ENCODE results near the gene CHST9.

Gene CHST9

DNA sequence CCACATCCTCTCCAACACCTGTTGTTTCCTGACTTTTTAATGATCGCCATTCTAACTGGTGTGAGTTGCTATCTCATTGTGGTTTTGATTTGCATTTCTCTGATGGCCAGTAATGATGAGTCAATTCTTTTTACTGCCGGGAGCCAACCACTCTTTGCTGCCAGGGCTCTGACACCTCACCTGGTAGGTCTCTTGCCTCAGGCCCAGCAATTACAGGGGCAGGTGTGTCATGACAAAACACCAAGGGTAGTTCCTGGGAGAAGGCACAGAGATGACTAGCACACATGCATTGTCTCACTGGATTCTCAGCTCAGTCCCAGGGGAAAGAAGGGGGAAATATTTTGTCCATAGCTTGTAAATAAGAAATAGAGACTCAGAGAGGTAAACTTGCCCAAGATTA is 122.3 kb downstream of the CHST9 start:
- no peaks in the 10 kb centered on the region for H3F3A ChIP-seq (ENCODE audit: control insufficient read depth, insufficient read depth)
- TF ChIP-seq EZH2phosphoT487 (IDR thresholded peaks at IDR 0.05; ENCODE audit: borderline replicate concordance, low read length): no peak
- TF ChIP-seq, protein P1, sequence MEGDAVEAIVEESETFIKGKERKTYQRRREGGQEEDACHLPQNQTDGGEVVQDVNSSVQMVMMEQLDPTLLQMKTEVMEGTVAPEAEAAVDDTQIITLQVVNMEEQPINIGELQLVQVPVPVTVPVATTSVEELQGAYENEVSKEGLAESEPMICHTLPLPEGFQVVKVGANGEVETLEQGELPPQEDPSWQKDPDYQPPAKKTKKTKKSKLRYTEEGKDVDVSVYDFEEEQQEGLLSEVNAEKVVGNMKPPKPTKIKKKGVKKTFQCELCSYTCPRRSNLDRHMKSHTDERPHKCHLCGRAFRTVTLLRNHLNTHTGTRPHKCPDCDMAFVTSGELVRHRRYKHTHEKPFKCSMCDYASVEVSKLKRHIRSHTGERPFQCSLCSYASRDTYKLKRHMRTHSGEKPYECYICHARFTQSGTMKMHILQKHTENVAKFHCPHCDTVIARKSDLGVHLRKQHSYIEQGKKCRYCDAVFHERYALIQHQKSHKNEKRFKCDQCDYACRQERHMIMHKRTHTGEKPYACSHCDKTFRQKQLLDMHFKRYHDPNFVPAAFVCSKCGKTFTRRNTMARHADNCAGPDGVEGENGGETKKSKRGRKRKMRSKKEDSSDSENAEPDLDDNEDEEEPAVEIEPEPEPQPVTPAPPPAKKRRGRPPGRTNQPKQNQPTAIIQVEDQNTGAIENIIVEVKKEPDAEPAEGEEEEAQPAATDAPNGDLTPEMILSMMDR (IDR thresholded peaks at IDR 0.05; ENCODE audit: low read depth, low read length, poor library complexity, severe bottlenecking): no peak
- no peaks in the 10 kb centered on the region for H3K79me2 ChIP-seq (ENCODE audit: control insufficient read depth, low read length)
- H3K36me3 ChIP-seq (ENCODE audit: control insufficient read depth, low read length): no peaks in the 10 kb centered on the region
- peaks cover 22% of the 10 kb centered on the region for H3K4me1 ChIP-seq (ENCODE audit: control insufficient read depth, low read length)
- H3K4me3 ChIP-seq (ENCODE audit: low read length): no peak overlapping the region
- H3K9me2 ChIP-seq (replicated peaks; ENCODE audit: control insufficient read depth, low read length): no peaks in the 10 kb centered on the region; the same call in 1 of the 2 replicates
- no peaks in the 10 kb centered on the region for H3K27me3 ChIP-seq (ENCODE audit: control insufficient read depth, low read length)
- no peak overlapping the region for H3K27ac ChIP-seq (ENCODE audit: low read depth, low read length)
- no peak overlapping the region for H3K4me2 ChIP-seq (ENCODE audit: low read length)
- no peaks in the 10 kb centered on the region; the same call in 1 of the 2 replicates for H3K9me3 ChIP-seq (ENCODE audit: control insufficient read depth, insufficient read depth, low read length)
- no peaks in the 10 kb centered on the region for H4K20me1 ChIP-seq (ENCODE audit: control insufficient read depth, insufficient read depth, low read depth, low read length)

GRCh38 chr18:27061488-27062095 is 123.5 kb downstream of the CHST9 start:
- H3K4me3 ChIP-seq (ENCODE audit: low read length): no peak overlapping the region
- H3K9me2 ChIP-seq (replicated peaks; ENCODE audit: control insufficient read depth, low read length): no peaks in the 10 kb centered on the region; the same call in 1 of the 2 replicates
- no peaks in the 10 kb centered on the region for H3K27me3 ChIP-seq (ENCODE audit: control insufficient read depth, low read length)
- H3K4me1 ChIP-seq (ENCODE audit: control insufficient read depth, low read length): peaks cover 22% of the 10 kb centered on the region
- no peaks in the 10 kb centered on the region for H3K36me3 ChIP-seq (ENCODE audit: control insufficient read depth, low read length)
- no peaks in the 10 kb centered on the region; the same call in 1 of the 2 replicates for H3K9me3 ChIP-seq (ENCODE audit: control insufficient read depth, insufficient read depth, low read length)
- H4K20me1 ChIP-seq (ENCODE audit: control insufficient read depth, insufficient read depth, low read depth, low read length): no peaks in the 10 kb centered on the region
- H3K4me2 ChIP-seq (ENCODE audit: low read length): no peak overlapping the region
- H3K79me2 ChIP-seq (ENCODE audit: control insufficient read depth, low read length): no peaks in the 10 kb centered on the region
- no peak for TF ChIP-seq EZH2phosphoT487 (IDR thresholded peaks at IDR 0.05; ENCODE audit: borderline replicate concordance, low read length)
- TF ChIP-seq, protein P1 (IDR thresholded peaks at IDR 0.05; ENCODE audit: low read depth, low read length, poor library complexity, severe bottlenecking): no peak
- no peak overlapping the region for H3K27ac ChIP-seq (ENCODE audit: low read depth, low read length)
- H3F3A ChIP-seq (ENCODE audit: control insufficient read depth, insufficient read depth): no peaks in the 10 kb centered on the region

- Histone ChIP-seq H3K4me1 (ENCODE audit: control insufficient read depth, low read length) (peaks cover under 1% of the 10 kb centered on the region; the same call in 1 of the 2 replicates), H3K27me3 (ENCODE audit: control insufficient read depth, low read length) (no peaks in the 10 kb centered on the region), H3K9me3 (ENCODE audit: control insufficient read depth, insufficient read depth, low read length) (no peaks in the 10 kb centered on the region), H4K20me1 (ENCODE audit: control insufficient read depth, insufficient read depth, low read depth, low read length) (no peaks in the 10 kb centered on the region), H3K9me2 (replicated peaks; ENCODE audit: control insufficient read depth, low read length) (no peaks in the 10 kb centered on the region), H3K27ac (ENCODE audit: low read depth, low read length) (no peak overlapping the region), H3K4me3 (ENCODE audit: low read length) (no peak overlapping the region), H3K4me2 (ENCODE audit: low read length) (no peak overlapping the region), H3K36me3 (ENCODE audit: control insufficient read depth, low read length) (no peaks in the 10 kb centered on the region), H3F3A (ENCODE audit: control insufficient read depth, insufficient read depth) (no peaks in the 10 kb centered on the region), H3K79me2 (ENCODE audit: control insufficient read depth, low read length) (no peaks in the 10 kb centered on the region)
- TF ChIP-seq, protein P1 (IDR thresholded peaks at IDR 0.05; ENCODE audit: low read depth, low read length, poor library complexity, severe bottlenecking): no peak
- no peak for TF ChIP-seq EZH2phosphoT487 (IDR thresholded peaks at IDR 0.05; ENCODE audit: borderline replicate concordance, low read length)
Measured at GRCh38 chr18:27057519-27058234, 127.4 kb downstream of the CHST9 start.

All from DOHH2 (cell line).